ENCODE results near the gene C2orf68. TPM values are rescaled to one million over a fixed set of nuclear protein-coding genes. Genes with fewer than 3 reads are reported as not detected.

Gene C2orf68
- total RNA-seq, 2 donors from 2014 or later = 15.8 to 18.4 TPM

DNA sequence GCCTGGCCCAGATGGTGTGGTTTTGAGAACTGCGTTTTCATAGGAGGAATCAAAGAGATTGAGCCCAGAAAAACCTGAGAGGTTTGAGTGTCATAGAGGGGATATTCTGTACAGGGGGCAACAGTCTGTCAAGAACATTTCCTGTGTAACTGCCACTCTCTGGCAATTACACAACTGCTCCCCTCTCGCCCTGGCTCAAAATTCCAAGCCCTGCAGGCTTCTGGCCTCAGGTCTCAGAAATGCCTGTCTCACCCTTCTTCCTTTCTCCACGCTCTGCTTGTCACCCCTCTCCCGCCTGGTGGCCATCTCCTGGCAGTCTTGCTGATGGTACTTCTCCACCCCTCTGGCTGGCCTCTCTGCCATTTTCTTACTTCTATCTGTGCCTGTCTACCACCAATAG is 23.6 kb downstream of the C2orf68 start:
- intact Hi-C loops (cut with DNase I) = no loop called here

DNA sequence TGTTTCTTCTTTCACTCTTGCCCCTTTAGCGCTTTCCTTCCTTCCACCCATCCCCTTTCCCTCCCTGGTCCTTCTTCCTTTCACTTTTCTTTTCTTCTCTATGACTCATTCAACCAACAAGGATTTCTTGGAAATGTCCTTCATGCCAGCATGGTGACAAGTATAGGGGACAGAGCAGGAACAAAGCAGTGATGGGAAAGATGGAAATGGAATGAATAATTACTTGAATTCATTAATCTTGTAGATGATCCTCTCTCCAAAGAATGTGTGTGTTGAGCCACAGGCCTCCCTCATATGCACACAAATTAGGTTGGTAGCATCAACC is 26.1 kb downstream of the C2orf68 start:
- intact Hi-C loops (cut with DNase I) = no loop called here
- DNase-seq (ENCODE audit: low spot score) = no peak

More for the DNA sequence above, 23.6 kb downstream of the C2orf68 start:
- DNase-seq (ENCODE audit: low spot score) = no peak

DNA sequence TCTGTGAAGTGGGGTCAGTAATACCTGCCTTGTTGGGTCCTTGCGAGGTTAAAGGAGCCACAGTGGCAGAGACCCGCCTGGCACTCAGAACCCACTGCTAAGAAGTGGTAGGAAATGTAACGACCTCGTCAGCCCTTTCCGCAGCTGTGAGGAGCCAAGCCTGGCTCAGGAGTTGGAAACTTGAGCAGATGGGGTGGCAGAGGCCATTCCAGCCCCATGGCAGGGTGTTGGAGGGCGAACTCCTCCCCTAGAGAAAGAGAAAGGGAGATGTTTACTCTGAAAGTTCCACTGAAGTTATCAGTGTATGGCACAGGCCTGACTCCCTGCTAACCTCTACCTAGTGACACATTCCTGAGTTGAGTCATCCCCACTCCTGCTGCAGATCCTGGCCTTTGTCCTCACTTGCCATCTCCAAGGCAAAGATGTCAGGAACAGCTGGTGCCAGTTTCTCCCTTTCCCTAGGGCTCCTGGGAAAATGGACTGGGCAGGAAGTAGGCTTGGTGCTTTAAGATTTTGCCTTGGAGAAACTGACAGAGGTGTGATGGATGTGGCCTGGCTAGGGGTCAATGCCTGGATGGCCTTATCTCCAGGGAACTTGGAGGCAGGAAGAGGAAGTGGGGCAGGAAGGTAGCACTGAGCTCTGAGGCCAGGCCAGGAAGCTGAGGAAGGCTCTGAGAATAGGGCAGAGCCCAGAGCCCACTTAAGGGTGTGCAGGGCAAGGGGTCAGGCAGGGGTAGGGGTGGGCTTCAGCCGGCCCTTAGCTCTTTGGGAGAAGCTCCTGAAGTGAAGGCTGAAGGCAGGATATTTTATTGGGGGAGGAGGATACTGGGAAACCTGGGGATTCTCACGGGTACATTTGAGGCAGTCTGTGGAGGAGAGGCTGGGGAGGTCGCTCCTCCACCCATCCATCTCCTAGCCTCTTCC is 26.7 kb downstream of the C2orf68 start:
- intact Hi-C loops (cut with DNase I) = no loop called here
- DNase-seq (ENCODE audit: low spot score) = no peak

DNA sequence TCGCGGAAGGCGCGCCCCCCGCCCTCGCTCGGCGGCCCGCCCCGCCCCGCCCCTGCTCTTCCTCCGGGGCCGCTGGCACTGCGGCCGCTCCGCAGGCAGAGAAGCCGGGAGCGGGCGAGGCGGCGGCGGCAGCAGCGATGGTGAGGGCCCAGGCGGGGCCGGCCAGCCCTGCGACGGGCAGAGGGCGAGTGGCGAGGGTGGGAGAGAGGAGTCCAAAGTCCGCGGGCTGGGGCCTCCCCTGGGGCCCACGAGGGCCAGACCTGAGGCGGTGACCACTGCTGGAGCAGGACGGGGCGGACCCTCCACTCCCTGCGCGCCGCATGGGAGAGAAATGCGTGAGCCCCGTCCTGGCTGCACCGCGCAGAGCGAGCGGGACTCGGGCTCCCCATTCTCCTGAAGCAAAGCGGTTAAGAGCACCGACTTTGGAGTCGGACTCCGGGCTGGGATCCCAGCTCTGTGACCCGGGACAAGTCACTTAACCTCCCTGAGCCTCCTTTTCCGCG is 27.5 kb downstream of the C2orf68 start, which contains the start of gene VAMP5:
Gene VAMP5 (plus strand): TSS at position 78 of the 503 bp plus-strand sequence. CDS start 60 bp downstream, at position 138.
- DNase-seq (ENCODE audit: low spot score) = no peak
- intact Hi-C loops (cut with DNase I) = no loop called here

DNA sequence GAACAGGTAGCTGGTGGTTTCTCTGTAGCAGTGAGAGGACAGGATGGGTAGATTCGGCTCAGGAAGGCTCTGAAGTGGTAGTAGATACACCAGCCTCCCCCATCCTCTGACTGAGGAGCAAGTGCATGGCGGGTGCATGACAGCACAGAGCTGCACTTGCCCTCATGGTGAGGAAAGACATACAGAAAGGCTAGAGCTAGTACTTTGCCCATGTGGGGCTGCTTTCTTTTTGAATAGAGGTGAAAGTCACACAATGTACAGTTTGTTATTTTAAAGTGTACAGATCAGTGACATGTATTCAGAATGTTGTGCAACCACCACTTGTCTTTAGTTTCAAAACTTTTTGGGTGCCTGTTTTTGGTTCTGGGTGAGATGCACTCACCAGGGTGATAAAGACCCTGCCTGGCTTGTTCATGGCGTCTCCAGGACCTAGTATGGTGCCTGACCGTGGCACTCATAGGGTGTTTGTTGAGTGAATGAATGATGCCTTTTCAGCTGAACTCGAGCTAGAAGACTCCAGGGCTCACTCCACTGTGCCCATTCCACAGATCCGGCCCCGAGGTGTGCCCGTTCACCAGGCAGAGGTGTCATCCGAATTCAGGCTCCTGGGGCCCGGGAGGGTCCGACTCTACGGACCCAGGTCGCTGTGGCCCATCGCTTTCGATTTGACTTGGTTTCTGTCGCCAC is 28.1 kb downstream of the C2orf68 start:
- DNase-seq (ENCODE audit: low spot score) = no peak
- intact Hi-C loops (cut with DNase I) = no loop called here

DNA sequence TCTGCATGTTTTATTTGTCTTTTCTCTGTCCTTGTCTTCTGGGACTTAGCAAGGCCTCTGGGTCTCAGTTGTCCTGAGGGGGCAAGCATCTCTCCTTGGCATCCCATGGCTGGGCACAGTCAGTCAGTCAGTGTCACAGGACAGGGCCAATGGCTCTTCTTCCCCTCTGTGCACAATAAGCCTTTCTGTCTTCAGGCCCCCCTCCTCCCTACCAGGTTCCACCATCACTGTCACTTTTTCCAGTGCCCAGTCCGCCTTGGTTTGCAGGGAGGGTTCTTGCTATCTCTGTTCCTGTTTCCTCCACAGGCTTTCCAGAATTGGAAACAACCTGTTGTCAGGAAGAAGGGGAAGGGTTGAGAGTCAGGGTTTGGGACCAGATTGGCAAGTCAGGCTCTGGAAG is 29.4 kb downstream of the C2orf68 start:
- no peak for DNase-seq (ENCODE audit: low spot score)
- intact Hi-C loops (cut with DNase I) = no loop called here

DNA sequence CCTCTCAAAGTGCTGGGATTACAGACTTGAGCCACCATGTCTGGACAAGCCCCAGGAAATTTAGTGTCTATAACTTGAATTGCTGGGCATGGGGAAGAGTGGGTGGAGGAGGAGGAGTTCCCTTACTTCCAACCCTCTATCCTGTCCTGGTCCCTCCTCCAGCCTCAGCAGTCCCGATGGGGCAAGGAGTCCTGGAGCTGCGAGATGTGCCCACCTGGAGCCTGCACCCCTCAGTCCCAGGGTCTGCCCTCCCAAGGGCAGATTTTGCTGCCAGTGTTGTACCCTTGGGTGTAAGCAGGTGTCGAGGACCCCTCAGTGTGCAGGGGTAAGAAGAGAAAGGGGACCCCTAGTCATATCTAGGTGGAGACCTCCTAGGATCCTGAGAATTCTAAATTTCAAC is 31.7 kb downstream of the C2orf68 start:
- intact Hi-C loops (cut with DNase I) = no loop called here
- DNase-seq (ENCODE audit: low spot score) = no peak

DNA sequence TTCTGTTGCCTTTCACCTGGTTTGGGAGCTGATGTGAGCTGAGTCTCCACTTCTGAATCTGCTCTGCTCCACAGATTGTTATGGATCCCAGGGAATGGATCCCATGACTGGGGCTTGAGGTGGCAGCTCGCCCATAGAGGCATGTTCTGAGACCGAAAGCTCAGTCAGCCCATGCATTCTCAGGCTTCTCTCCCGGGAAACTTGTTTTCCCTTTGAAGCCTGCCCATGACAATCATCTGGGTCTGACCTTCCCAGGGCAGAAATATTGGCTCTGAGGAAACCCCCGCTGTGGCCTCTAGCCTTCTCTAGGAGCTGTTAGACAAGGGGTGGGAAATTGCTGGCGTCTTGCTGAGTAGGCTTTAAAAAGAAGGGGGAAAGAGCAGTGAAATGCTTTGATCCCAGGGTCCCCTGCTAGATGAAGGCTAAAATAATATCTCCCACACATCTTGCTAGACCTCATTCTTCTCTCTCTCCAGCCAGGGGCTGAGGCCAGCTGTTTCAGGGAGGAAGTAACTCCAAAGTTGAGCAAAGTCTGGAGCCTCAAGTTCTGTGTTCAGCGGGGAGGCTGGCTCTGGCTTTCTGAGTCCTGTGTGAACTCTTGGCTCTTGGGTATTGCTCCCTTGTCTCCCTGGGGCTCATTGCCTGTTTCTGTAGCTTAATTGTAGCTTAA is 32.5 kb downstream of the C2orf68 start:
- no peak for DNase-seq (ENCODE audit: low spot score)
- intact Hi-C loops (cut with DNase I) = no loop called here

DNA sequence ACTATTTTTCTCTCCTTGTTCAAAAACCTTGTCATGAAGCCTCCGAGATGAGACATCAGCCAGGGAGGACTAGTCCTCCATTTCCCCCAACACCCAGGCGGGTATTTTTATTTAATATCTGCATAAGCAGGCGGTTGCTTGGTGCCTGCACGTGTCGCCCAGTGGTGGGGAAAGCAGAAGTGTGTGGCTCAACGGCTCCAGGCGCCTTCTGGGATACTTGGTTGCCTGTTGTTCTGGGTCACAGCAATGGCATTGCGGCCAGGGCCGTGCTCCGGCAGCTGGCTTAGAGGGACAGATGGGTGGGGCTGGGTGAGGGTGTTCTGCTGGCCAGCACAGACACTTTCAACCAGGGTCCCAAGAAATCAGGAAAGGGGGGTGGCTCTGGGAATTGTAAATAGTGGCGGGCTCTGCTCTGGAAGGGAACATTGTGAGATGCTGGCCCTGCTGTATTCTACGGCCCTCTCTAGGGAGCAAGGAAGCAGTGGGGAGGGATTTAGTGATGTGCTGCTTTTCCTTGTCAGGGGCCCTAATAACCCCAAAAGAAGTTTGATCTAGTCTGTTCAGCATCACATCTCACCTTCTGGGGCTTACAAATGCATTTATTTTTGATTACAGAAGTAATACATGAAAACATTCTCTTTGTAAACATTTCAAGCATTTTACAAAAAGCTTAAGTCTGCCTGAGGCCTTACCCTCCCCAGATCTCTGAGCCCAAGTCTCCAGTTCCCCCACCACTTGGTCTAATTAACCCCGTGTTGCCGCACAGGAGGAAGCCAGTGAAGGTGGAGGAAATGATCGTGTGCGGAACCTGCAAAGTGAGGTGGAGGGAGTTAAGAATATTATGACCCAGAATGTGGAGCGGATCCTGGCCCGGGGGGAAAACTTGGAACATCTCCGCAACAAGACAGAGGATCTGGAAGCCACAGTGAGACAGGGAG is 33.4 kb downstream of the C2orf68 start:
- peak; percentile 92 for DNase-seq (ENCODE audit: low spot score)

DNA sequence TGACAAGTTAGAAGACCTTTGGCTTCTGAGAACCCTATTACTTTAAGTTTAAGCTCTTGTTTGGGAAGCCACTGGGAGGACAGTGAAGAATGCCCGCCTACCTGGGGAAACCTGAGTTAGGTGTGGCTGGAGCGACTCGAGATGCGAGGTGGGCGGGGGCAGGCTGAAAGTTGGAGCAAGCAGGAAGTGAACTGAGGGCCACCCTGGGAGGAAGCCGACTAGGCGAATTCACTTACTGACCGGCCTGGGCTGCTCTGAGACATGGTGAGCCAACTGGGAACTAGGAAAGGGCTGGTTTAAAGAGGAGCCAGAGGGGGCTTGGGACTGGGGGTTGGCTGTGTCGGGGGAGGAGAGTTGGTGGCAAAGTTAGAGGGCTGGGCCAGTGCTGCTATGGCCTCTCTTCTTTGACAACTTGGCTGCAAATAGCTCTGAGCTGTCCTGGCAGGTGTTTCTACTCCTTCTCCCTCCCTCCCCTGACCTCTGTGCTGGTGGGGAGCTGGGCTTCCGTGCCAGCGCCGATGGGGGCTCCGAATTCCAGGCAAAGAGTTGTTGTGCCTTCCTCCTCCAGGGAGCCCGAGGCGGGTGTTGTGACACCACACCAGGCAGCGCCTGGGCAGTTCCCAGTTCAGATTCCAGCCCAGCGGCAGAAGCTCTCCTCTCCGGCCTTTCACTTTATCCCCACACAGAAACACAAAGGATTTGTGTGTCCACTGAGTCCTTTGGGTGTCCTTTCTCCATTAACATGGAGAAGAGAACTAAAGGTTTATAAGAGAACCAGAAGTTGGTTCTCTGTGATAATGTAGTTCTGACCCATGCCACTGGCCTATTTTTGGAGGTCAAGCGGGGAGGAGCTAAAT is 34.3 kb downstream of the C2orf68 start, which contains the start of gene VAMP8:
Gene VAMP8 (plus strand): TSS at position 201 of the 857 bp plus-strand sequence. CDS start 61 bp downstream, at position 262.
- intact Hi-C loops (cut with DNase I) = no loop called here
- no peak for DNase-seq (ENCODE audit: low spot score)

More for the DNA sequence above, 33.4 kb downstream of the C2orf68 start:
- intact Hi-C loops (cut with DNase I) = no loop called here

DNA sequence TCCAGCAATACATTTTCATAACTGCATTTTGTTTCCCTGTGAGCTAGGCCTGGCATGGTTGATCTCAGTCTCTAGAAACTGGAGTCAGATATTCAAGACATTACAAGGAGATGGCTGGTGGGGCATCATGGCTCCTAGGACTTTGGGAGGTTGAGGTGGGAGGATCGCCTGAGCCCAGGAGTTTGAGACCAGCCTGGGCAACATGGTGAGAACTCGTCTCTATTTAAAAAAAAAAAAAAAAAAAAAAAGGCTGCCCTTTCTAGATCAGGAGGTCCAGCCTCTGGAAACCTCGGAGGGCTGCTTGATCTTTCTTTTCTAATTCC is 34.8 kb downstream of the C2orf68 start:
- intact Hi-C loops (cut with DNase I) = no loop called here
- DNase-seq (ENCODE audit: low spot score) = no peak

DNA sequence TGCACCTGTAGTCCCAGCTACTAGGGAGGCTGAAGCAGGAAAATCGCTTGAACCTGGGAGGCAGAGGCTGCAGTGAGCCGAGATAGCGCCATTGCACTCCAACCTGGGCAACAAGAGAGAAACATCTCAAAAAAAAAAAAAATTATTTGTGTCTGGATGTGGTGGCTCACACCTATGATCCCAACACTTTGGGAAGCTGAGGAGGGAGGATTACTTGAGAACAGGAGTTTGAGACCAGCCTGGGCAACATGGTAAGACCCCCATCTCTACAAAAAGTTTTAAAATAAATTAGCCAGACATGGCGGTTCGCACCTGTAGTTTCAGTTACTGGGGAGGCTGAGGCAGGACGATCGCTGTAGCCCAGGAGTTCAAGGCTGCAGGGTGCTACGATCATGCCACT is 36.1 kb downstream of the C2orf68 start:
- intact Hi-C loops (cut with DNase I) = no loop called here
- no peak for DNase-seq (ENCODE audit: low spot score)

DNA sequence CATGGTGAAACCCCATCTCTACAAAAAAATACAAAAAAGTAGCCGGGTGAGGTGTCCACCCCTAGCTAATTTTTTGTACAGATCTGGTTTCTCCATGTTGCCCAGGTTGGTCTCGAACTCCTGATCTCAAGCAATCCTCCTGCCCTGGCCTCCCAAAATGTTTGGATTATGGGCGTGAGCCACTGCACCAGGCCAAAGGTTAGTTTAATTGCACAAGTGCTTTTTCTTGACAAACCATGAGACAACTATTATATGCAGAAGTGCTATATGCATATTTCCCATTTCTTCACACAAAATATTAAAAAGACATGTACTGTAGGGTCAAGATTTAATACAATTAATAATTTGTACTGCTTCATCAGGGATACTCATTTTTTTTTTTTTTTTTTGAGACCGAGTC is 45.6 kb downstream of the C2orf68 start:
- no peak for DNase-seq (ENCODE audit: low spot score)
- intact Hi-C loops (cut with DNase I) = no loop called here

DNA sequence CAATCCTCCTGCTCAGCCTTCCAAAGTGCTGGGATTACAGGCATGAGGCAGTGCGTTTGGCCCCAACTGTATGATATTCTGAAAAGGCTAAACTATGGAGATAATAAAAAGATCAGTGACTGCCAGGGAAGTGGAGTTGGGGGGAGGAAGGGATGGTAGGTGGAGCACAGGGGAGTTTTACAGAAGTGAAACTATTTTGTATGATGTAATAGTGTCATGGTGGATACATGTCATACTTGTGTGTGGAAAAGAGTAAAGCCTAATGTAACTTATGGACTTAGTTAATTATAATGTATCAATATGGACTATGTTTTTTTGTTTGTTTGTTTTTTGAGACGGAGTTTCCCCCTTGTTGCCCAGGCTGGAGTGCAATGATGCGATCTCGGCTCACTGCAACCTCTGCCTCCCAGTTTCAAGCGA is 47.7 kb downstream of the C2orf68 start:
- intact Hi-C loops (cut with DNase I) = loop anchor here in 1 of 2 donors (5.0 kb wide), 1 partner anchor 38 kb away; the partner anchor contains the start of gene TMEM150A
- no peak for DNase-seq (ENCODE audit: low spot score)

DNA sequence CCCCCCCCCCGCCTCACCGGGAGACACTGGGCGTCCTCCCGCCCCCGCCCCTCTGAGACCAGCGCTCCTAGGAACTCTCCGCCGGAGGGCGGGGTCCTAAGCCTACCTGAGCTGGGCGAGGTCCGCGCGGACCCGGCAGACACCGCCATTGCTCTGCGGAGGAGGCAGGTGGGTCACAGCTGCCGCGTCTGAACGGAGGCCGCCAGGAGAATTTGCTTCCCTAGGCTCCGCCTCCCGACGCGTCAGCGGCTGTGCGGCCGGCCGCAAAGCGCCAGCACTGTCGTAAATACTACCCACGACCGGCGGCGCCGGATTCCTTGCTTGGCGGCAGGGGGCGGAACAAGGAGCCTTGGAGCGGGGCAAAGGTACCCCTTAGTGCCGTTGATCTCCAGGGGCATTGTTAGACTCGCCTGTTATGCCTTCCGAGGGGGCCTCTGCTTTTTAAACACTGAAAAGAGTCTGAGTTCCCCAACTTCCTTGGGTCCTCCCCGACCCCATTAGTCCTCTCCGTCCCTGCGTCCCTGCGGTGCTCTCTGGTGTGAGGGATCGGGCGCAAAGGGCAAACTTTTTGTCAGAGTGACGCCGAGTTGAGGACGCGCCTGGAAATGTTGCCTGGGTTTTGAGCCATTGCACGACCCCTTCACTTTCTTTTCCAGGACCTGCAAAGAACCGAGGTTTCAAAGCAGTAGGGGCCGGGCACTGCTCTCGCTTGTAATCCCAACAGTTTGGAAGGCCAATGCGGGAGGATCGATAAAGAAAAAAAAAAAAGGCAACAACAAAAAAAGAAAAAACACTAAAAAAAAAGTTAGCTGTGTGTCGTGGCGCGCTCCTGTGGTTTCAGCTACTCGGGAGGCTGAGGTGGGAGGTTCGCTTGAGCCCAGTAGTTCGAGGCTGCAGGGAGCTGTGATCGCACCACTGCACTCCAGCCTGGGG is 50.3 kb downstream of the C2orf68 start, which contains the start of gene GGCX:
Gene GGCX (minus strand): TSS at position 214 of the 933 bp plus-strand sequence. CDS start 65 bp downstream, at position 149.
- peak; percentile 99 for DNase-seq (ENCODE audit: low spot score)
- intact Hi-C loops (cut with DNase I) = loop anchor here in 1 of 2 donors (5.0 kb wide), 1 partner anchor 41 kb away; the partner anchor contains the start of gene TMEM150A

DNA sequence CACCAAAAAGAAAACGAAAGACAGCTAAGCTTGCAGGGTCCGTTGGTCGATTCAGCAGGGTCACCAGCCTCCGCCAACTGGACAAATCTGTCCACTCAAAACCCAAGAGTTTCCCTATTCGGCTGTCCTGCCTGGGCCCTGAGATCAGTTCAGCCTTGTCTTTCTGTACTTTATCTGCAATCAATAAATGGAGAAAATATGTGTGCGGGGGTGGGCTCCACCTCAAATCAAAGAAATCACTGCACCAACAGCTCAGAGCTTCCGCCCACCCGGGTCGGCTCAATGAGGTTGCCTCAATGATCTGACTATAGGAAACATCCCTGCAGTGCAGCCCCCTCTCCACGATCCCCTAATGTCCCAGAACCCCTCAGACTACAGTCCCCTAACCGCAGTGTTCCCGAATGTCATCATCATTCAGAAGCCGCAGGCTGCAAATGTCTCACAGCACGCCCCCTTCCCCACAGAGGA is 51.0 kb downstream of the C2orf68 start:
- no peak for DNase-seq (ENCODE audit: low spot score)
- intact Hi-C loops (cut with DNase I) = loop anchor here in 1 of 2 donors (5.0 kb wide), 1 partner anchor 41 kb away; the partner anchor contains the start of gene TMEM150A

Measured in posterior vena cava (tissue), 2 donors.